CD8-positive, alpha-beta memory T cell (primary cell): ENCODE data around the gene MBD4. TPM values are rescaled to one million over a fixed set of nuclear protein-coding genes. Genes with fewer than 3 reads are reported as not detected.
A peak's percentile ranks its signal among the peaks of the same experiment; 100 is the strongest.

Source experiments
- CTCF ChIA-PET: fragments of 350-600 bp; sonication (Branson Sonifier 250); formaldehyde crosslinking; loops from one replicate; lab custom pipeline; 2021; ENCODE audit warnings: antibody characterized with exemption; lab: Charles Lee
- POLR2A ChIA-PET: fragments of 350-600 bp; sonication (Branson Sonifier 250); formaldehyde crosslinking; loops from one replicate; lab custom pipeline; 2021; ENCODE audit warnings: antibody characterized with exemption; lab: Charles Lee
- DNase-seq, 5 donors: peaks; one replicate each; pipeline versions ENCODE4 v3.0.0 to v3.0.0-alpha.2; 2020 to 2022; ENCODE audit warnings: mixed read lengths in 1 of 5
- H3K27ac ChIP-seq: one replicate; pipeline ENCODE4 v1.7.0; 2013; ENCODE audit warnings: low read depth, mild to moderate bottlenecking, low read length, moderate library complexity
- H3K27me3 ChIP-seq: 2 replicates; pipeline ENCODE4 v1.7.0; 2013; ENCODE audit warnings: low read length, mild to moderate bottlenecking; ENCODE audit not compliant: insufficient read depth, poor library complexity, severe bottlenecking
- H3K36me3 ChIP-seq: 2 replicates; pipeline ENCODE4 v1.7.0; 2013; ENCODE audit warnings: mild to moderate bottlenecking, low read length, moderate library complexity; ENCODE audit not compliant: insufficient read depth
- H3K4me1 ChIP-seq: 2 replicates; pipeline ENCODE4 v1.7.0; 2013; ENCODE audit warnings: mild to moderate bottlenecking, low read length, moderate library complexity; ENCODE audit not compliant: insufficient read depth
- H3K4me3 ChIP-seq: 2 replicates; pipeline ENCODE4 v1.7.0; 2013; ENCODE audit warnings: mild to moderate bottlenecking, low read length
- H3K9me3 ChIP-seq: 2 replicates; pipeline ENCODE4 v1.7.0; 2013; ENCODE audit warnings: mild to moderate bottlenecking, low read length
- H3K27ac Mint-ChIP-seq, 8 donors: one replicate each; pipeline ENCODE4 v1.8.0; 2020 to 2021; ENCODE audit warnings: mixed read lengths in 8 of 8, mild to moderate bottlenecking in 6 of 8, inconsistent platforms in 3 of 8, moderate library complexity in 3 of 8
- H3K27me3 Mint-ChIP-seq, 2 donors: one replicate each; pipeline ENCODE4 v1.8.0; 2020 to 2021; ENCODE audit warnings: mixed read lengths in 2 of 2, mild to moderate bottlenecking in 1 of 2, moderate library complexity in 1 of 2
- H3K36me3 Mint-ChIP-seq, 3 donors: one replicate each; pipeline ENCODE4 v1.8.0; 2020 to 2021; ENCODE audit warnings: mixed read lengths in 3 of 3, inconsistent platforms in 1 of 3, mild to moderate bottlenecking in 1 of 3
- H3K4me1 Mint-ChIP-seq, 3 donors: one replicate each; pipeline ENCODE4 v1.8.0; 2020 to 2021; ENCODE audit warnings: mixed read lengths in 3 of 3, inconsistent platforms in 1 of 3, mild to moderate bottlenecking in 1 of 3
- H3K4me3 Mint-ChIP-seq, 7 donors: one replicate each; pipeline ENCODE4 v1.8.0; 2020 to 2021; ENCODE audit warnings: mixed read lengths in 7 of 7, mild to moderate bottlenecking in 6 of 7, moderate library complexity in 4 of 7, inconsistent platforms in 2 of 7
- H3K9me3 Mint-ChIP-seq, 5 donors: one replicate each; pipeline ENCODE4 v1.8.0; 2020 to 2022; ENCODE audit warnings: mixed read lengths in 5 of 5, mild to moderate bottlenecking in 3 of 5, moderate library complexity in 2 of 5, inconsistent platforms in 1 of 5
- polyA plus RNA-seq: library from polyadenylated mRNA; unstranded; fragments of 300-500 nt; fragmentation: Illumina TruSeq; gene quantifications from one replicate; pipeline ENCODE4 v1.2.3, GENCODE V29; 2021
- total RNA-seq, 2 experiments: library from RNA; stranded (reverse); gene quantifications; one replicate each; pipeline ENCODE4 v1.2.3, GENCODE V29; 2021

MBD4 gene
- total and polyA plus RNA-seq, 3 experiments from 2014 or later = 33.2 to 48.1 (median 48.0) TPM

DNA sequence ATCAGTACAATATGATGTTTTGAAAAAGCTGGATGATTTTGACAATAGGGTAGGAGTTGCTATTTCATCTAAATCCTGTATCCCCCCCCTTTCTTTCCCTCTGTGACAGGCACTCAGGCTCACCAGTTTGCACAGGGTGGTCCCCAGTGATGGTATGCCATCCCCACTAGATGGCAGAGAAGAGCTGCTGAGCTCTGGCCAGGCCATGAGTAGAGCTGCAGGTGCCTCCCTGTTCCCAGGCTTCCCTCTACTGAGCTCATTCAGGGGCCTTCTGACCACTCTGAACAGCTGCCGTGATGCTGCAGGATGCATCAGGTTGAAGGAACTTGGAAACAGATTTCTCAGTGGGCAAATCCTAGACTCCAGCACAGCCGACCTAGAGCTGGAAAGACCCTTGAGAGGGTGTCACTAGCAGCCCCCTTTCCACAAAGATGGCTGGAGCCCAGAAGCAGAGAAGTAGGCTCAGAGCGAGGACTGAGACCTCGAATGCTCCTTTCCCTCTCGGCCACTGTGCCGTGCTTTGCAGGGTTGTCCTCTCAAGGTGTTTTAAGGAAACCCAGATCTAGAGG lies 56.4 kb downstream of the MBD4 start:
- Histone ChIP-seq H3K36me3 (peaks cover 7% of the 10 kb centered on the region), H3K4me1 (no peaks in the 10 kb centered on the region), H3K27me3 (no peaks in the 10 kb centered on the region), H3K4me3 (no peak overlapping the region), H3K27ac (no peak overlapping the region), H3K9me3 (no peaks in the 10 kb centered on the region)
- H3K4me1 Mint-ChIP-seq = no peaks in the 10 kb centered on the region
- peaks cover 10 to 23% (median 13%) of the 10 kb centered on the region in 3 donors for H3K36me3 Mint-ChIP-seq
- peak in 4 of 5 donors; percentile 6 to 66 (median 26) for DNase-seq
- no peaks in the 10 kb centered on the region for H3K9me3 Mint-ChIP-seq
- H3K27ac Mint-ChIP-seq = peak overlapping the region in 2 of 8 donors; percentile 6 to 14
- ChIA-PET CTCF (interaction anchor here (0.6 to 1.8 kb wide), 13 partner anchors 8 to 446 kb away, joined by 3 to 11 read pairs (median 3); partner anchors contain the start of gene EFCAB12), POLR2A (interaction anchor here (0.9 kb wide), 1 partner anchor 68 kb away, joined by 3 read pairs; a partner anchor contains a TSS)
- H3K27me3 Mint-ChIP-seq = no peaks in the 10 kb centered on the region
- no peak overlapping the region for H3K4me3 Mint-ChIP-seq

DNA sequence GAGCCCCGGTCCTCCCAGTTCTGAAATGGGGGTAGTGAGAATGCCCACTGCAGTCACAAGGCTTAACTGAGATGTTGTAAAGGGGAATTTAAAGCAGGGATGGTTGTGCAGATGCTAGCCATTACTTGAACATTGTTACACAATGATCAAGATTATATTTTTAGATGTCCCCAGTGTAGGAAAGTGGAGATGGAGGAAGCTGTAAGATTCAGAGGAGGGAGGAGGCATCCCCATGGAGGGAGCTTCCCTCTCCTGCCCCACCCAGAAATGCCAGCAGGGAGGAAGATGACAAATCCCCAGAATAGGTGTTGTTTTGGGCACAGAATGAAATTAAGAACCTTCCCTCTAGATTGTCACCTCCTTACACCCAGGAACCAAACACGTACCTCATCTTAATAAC lies 57.4 kb downstream of the MBD4 start:
- H3K9me3 Mint-ChIP-seq = no peaks in the 10 kb centered on the region
- ChIA-PET CTCF (interaction anchor here (1.5 to 1.8 kb wide), 2 partner anchors 17 to 447 kb away, joined by 8 to 11 read pairs; no protein-coding TSS in a partner anchor), POLR2A (interaction anchor here (0.9 kb wide), 1 partner anchor 67 kb away, joined by 3 read pairs; a partner anchor contains a TSS)
- Histone ChIP-seq H3K9me3 (no peaks in the 10 kb centered on the region), H3K4me3 (no peak overlapping the region), H3K36me3 (peaks cover 2% of the 10 kb centered on the region), H3K27me3 (no peaks in the 10 kb centered on the region), H3K4me1 (no peaks in the 10 kb centered on the region), H3K27ac (no peak overlapping the region)
- no peak for DNase-seq
- no peaks in the 10 kb centered on the region for H3K27me3 Mint-ChIP-seq
- peak overlapping the region in 1 of 8 donors; percentile 63 for H3K27ac Mint-ChIP-seq
- no peak overlapping the region for H3K4me3 Mint-ChIP-seq
- H3K36me3 Mint-ChIP-seq = peaks cover 6 to 13% (median 7%) of the 10 kb centered on the region in 3 donors
- H3K4me1 Mint-ChIP-seq = no peaks in the 10 kb centered on the region

Other genes with a start within 250 kb of the MBD4 start
- gene COPG1, start 190.3 kb downstream of the MBD4 start, total RNA-seq = 100 to 1,000 TPM; 134 to 136 TPM
- 101 TPM for gene COPG1, start 190.3 kb downstream of the MBD4 start, polyA plus RNA-seq
- gene HMCES, start 161.1 kb downstream of the MBD4 start, total RNA-seq = 10 to 100 TPM; 64.3 to 64.6 TPM
- 97.9 TPM for gene HMCES, start 161.1 kb downstream of the MBD4 start, polyA plus RNA-seq
- gene EFCAB12, start 11.3 kb downstream of the MBD4 start, total RNA-seq = under 1 TPM; 0.39 to 0.40 TPM
- 0.21 TPM for gene EFCAB12, start 11.3 kb downstream of the MBD4 start, polyA plus RNA-seq
- 10 to 100 TPM; 16.4 to 16.5 TPM for gene IFT122, start 276 bp upstream of the MBD4 start, total RNA-seq
- gene IFT122, start 276 bp upstream of the MBD4 start, polyA plus RNA-seq = 4.3 TPM
- gene RHO, start 88.7 kb upstream of the MBD4 start, total RNA-seq = not detected
- gene RHO, start 88.7 kb upstream of the MBD4 start, polyA plus RNA-seq = not detected
- not detected for gene H1-8, start 103.2 kb upstream of the MBD4 start, total RNA-seq
- not detected for gene H1-8, start 103.2 kb upstream of the MBD4 start, polyA plus RNA-seq
- gene PLXND1, start 166.7 kb upstream of the MBD4 start, total RNA-seq = 10 to 100 TPM; 12.1 to 15.2 TPM
- 17.3 TPM for gene PLXND1, start 166.7 kb upstream of the MBD4 start, polyA plus RNA-seq